ENCODE measurements around the gene MYH7B.

The MYH7B gene

GRCh38 chr20:34995696-34996095 is 40.0 kb downstream of the MYH7B start:
- FAIRE-seq (no peak), DNase-seq (ENCODE audit: insufficient read length, low spot score) (no peak)
- TF ChIP-seq POU2F2 (IDR thresholded peaks at IDR 0.05; ENCODE audit: low read depth, low read length): no peak
- TF ChIP-seq TAF1 (IDR thresholded peaks at IDR 0.05; ENCODE audit: low read depth, low read length): no peak
- TF ChIP-seq POLR2A (IDR thresholded peaks at IDR 0.05; ENCODE audit: low read depth, low read length): no peak
- TF ChIP-seq POLR2AphosphoS5 (IDR thresholded peaks at IDR 0.05; ENCODE audit: low read depth, low read length): no peak
- no peak for TF ChIP-seq SPI1 (IDR thresholded peaks at IDR 0.05; ENCODE audit: low read depth, low read length)
- no peak for TF ChIP-seq PAX5 (IDR thresholded peaks at IDR 0.05; ENCODE audit: insufficient read depth, low read length, severe bottlenecking)

- no peak for TF ChIP-seq SPI1 (IDR thresholded peaks at IDR 0.05; ENCODE audit: low read depth, low read length)
- TF ChIP-seq POLR2A (IDR thresholded peaks at IDR 0.05; ENCODE audit: low read depth, low read length): no peak
- no peak for TF ChIP-seq POLR2AphosphoS5 (IDR thresholded peaks at IDR 0.05; ENCODE audit: low read depth, low read length)
- TF ChIP-seq TAF1 (IDR thresholded peaks at IDR 0.05; ENCODE audit: low read depth, low read length): no peak
- TF ChIP-seq PAX5 (IDR thresholded peaks at IDR 0.05; ENCODE audit: insufficient read depth, low read length, severe bottlenecking): no peak
- no peak for TF ChIP-seq POU2F2 (IDR thresholded peaks at IDR 0.05; ENCODE audit: low read depth, low read length)
- DNase-seq (ENCODE audit: insufficient read length, low spot score) (no peak), FAIRE-seq (no peak)
Observed at GRCh38 chr20:34996243-34997028, 40.8 kb downstream of the MYH7B start.

- TF ChIP-seq SPI1 (IDR thresholded peaks at IDR 0.05; ENCODE audit: low read depth, low read length) (no peak), POLR2A (IDR thresholded peaks at IDR 0.05; ENCODE audit: low read depth, low read length) (no peak), POU2F2 (IDR thresholded peaks at IDR 0.05; ENCODE audit: low read depth, low read length) (no peak), POLR2AphosphoS5 (IDR thresholded peaks at IDR 0.05; ENCODE audit: low read depth, low read length) (no peak), PAX5 (IDR thresholded peaks at IDR 0.05; ENCODE audit: insufficient read depth, low read length, severe bottlenecking) (no peak), TAF1 (IDR thresholded peaks at IDR 0.05; ENCODE audit: low read depth, low read length) (no peak)
- FAIRE-seq (no peak), DNase-seq (ENCODE audit: insufficient read length, low spot score) (no peak)
Observed at GRCh38 chr20:34997131-34997561, 41.5 kb downstream of the MYH7B start.

GRCh38 chr20:34997774-34998173 is 42.1 kb downstream of the MYH7B start:
- TF ChIP-seq TAF1 (IDR thresholded peaks at IDR 0.05; ENCODE audit: low read depth, low read length): no peak
- TF ChIP-seq PAX5 (IDR thresholded peaks at IDR 0.05; ENCODE audit: insufficient read depth, low read length, severe bottlenecking): no peak
- no peak for TF ChIP-seq SPI1 (IDR thresholded peaks at IDR 0.05; ENCODE audit: low read depth, low read length)
- FAIRE-seq (no peak), DNase-seq (ENCODE audit: insufficient read length, low spot score) (no peak)

- FAIRE-seq (no peak), DNase-seq (ENCODE audit: insufficient read length, low spot score) (no peak)
- TF ChIP-seq TAF1 (IDR thresholded peaks at IDR 0.05; ENCODE audit: low read depth, low read length): no peak
- TF ChIP-seq POU2F2 (IDR thresholded peaks at IDR 0.05; ENCODE audit: low read depth, low read length): no peak
- no peak for TF ChIP-seq PAX5 (IDR thresholded peaks at IDR 0.05; ENCODE audit: insufficient read depth, low read length, severe bottlenecking)
- no peak for TF ChIP-seq SPI1 (IDR thresholded peaks at IDR 0.05; ENCODE audit: low read depth, low read length)
- no peak for TF ChIP-seq POLR2AphosphoS5 (IDR thresholded peaks at IDR 0.05; ENCODE audit: low read depth, low read length)
- TF ChIP-seq POLR2A (IDR thresholded peaks at IDR 0.05; ENCODE audit: low read depth, low read length): no peak
Observed at GRCh38 chr20:34998331-34998950, 42.8 kb downstream of the MYH7B start.

- FAIRE-seq (no peak), DNase-seq (ENCODE audit: insufficient read length, low spot score) (no peak)
- TF ChIP-seq POLR2AphosphoS5 (IDR thresholded peaks at IDR 0.05; ENCODE audit: low read depth, low read length) (no peak), POLR2A (IDR thresholded peaks at IDR 0.05; ENCODE audit: low read depth, low read length) (no peak), SPI1 (IDR thresholded peaks at IDR 0.05; ENCODE audit: low read depth, low read length) (no peak), TAF1 (IDR thresholded peaks at IDR 0.05; ENCODE audit: low read depth, low read length) (no peak), POU2F2 (IDR thresholded peaks at IDR 0.05; ENCODE audit: low read depth, low read length) (no peak), PAX5 (IDR thresholded peaks at IDR 0.05; ENCODE audit: insufficient read depth, low read length, severe bottlenecking) (no peak)
Observed at GRCh38 chr20:34999021-34999451, 43.4 kb downstream of the MYH7B start.

GRCh38 chr20:34999782-35000181 is 44.1 kb downstream of the MYH7B start:
- FAIRE-seq (no peak), DNase-seq (ENCODE audit: insufficient read length, low spot score) (no peak)
- TF ChIP-seq POLR2A (IDR thresholded peaks at IDR 0.05; ENCODE audit: low read depth, low read length) (no peak), POLR2AphosphoS5 (IDR thresholded peaks at IDR 0.05; ENCODE audit: low read depth, low read length) (no peak)

- TF ChIP-seq POLR2AphosphoS5 (IDR thresholded peaks at IDR 0.05; ENCODE audit: low read depth, low read length): no peak
- no peak for TF ChIP-seq POU2F2 (IDR thresholded peaks at IDR 0.05; ENCODE audit: low read depth, low read length)
- TF ChIP-seq TAF1 (IDR thresholded peaks at IDR 0.05; ENCODE audit: low read depth, low read length): no peak
- no peak for TF ChIP-seq SPI1 (IDR thresholded peaks at IDR 0.05; ENCODE audit: low read depth, low read length)
- TF ChIP-seq PAX5 (IDR thresholded peaks at IDR 0.05; ENCODE audit: insufficient read depth, low read length, severe bottlenecking): no peak
- DNase-seq (ENCODE audit: insufficient read length, low spot score): no peak
- no peak for FAIRE-seq
Observed at GRCh38 chr20:35000311-35000921, 44.7 kb downstream of the MYH7B start.

GRCh38 chr20:35000922-35001595 is 45.4 kb downstream of the MYH7B start:
- DNase-seq (ENCODE audit: insufficient read length, low spot score): no peak
- no peak for FAIRE-seq
- TF ChIP-seq SPI1 (IDR thresholded peaks at IDR 0.05; ENCODE audit: low read depth, low read length): no peak
- no peak for TF ChIP-seq POLR2A (IDR thresholded peaks at IDR 0.05; ENCODE audit: low read depth, low read length)
- TF ChIP-seq POLR2AphosphoS5 (IDR thresholded peaks at IDR 0.05; ENCODE audit: low read depth, low read length): no peak
- no peak for TF ChIP-seq PAX5 (IDR thresholded peaks at IDR 0.05; ENCODE audit: insufficient read depth, low read length, severe bottlenecking)
- TF ChIP-seq TAF1 (IDR thresholded peaks at IDR 0.05; ENCODE audit: low read depth, low read length): no peak
- TF ChIP-seq POU2F2 (IDR thresholded peaks at IDR 0.05; ENCODE audit: low read depth, low read length): no peak
